HG03571 (cell line): Measurements from ENCODE around the gene GABRB2.
"Not testable (repeated sequence)": the region's sequence is repeated elsewhere in the genome, so short reads cannot be mapped to it uniquely, and the experiment has no call there.

Source experiments
- ATAC-seq: cut with Tn5 transposase; IDR thresholded peaks from one replicate; pipeline ENCODE4 v1.9.1; 2021; ENCODE audit not compliant: unreplicated experiment

GABRB2 gene

GRCh38 chr5:161256957-161257356, 289.6 kb downstream of the GABRB2 start:
- no peak for ATAC-seq

GRCh38 chr5:161252955-161253354, 293.6 kb downstream of the GABRB2 start:
- ATAC-seq, result not testable (repeated sequence)

DNA sequence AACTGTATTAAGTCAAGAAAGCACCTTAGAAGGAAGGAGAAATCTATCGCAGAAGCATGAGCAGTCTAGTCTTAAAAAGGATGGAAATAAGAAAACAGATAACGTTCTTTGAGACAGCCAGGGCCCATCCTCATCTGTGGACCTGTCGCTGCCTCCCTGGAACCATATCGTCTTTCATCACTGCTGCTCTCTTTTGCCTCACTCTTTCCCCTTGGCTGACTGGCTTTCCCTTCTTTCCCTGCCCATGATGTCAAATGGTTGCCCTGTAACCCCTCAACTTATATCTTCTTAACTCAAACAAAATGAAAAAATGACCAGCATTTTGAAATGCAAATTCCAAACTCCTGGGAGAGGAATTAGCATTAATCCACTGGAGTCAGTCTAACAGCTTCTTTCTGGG, 299.8 kb downstream of the GABRB2 start:
- ATAC-seq, result no peak

- not testable (repeated sequence) for ATAC-seq
Observed at GRCh38 chr5:161245846-161246245, 300.7 kb downstream of the GABRB2 start.
